Fibroblast of lung (primary cell): ENCODE results near the gene MAPKAPK2.

Experiments
- EZH2 ChIP-seq: IDR thresholded peaks from 2 replicates; pipeline ENCODE4 v1.5.1; 2012; ENCODE audit warnings: low read length, control low read depth, mild to moderate bottlenecking; ENCODE audit errors: missing control alignments
- TF ChIP-seq, protein P1 (sequence below), 2 donors: IDR thresholded peaks in 1 of 2; conservative IDR thresholded peaks in 1 of 2; 1 replicate in 1 of 2; 2 replicates in 1 of 2; pipeline ENCODE4 v1.5.1; 2011 to 2012; ENCODE audit warnings: low read length in 2 of 2, control low read depth in 1 of 2, inconsistent platforms in 1 of 2, low read depth in 1 of 2, mild to moderate bottlenecking in 1 of 2

- TF ChIP-seq, protein P1, sequence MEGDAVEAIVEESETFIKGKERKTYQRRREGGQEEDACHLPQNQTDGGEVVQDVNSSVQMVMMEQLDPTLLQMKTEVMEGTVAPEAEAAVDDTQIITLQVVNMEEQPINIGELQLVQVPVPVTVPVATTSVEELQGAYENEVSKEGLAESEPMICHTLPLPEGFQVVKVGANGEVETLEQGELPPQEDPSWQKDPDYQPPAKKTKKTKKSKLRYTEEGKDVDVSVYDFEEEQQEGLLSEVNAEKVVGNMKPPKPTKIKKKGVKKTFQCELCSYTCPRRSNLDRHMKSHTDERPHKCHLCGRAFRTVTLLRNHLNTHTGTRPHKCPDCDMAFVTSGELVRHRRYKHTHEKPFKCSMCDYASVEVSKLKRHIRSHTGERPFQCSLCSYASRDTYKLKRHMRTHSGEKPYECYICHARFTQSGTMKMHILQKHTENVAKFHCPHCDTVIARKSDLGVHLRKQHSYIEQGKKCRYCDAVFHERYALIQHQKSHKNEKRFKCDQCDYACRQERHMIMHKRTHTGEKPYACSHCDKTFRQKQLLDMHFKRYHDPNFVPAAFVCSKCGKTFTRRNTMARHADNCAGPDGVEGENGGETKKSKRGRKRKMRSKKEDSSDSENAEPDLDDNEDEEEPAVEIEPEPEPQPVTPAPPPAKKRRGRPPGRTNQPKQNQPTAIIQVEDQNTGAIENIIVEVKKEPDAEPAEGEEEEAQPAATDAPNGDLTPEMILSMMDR (conservative IDR thresholded peaks at IDR 0.05 in 1 of 2, IDR thresholded peaks at IDR 0.05 in 1 of 2; ENCODE audit: low read depth in 1 of 2, low read length in 2 of 2), result no peak
- no peak for TF ChIP-seq EZH2
Observed at GRCh38 chr1:206723462-206723804, 38.7 kb downstream of the MAPKAPK2 start.
